A549 (cell line): ENCODE data around the gene TUBB1.

ENCODE experiments used
- MYC ChIP-seq: IDR thresholded peaks from 2 replicates; pipeline ENCODE4 v1.6.1; 2012; ENCODE audit warnings: mild to moderate bottlenecking, inconsistent platforms, low read length, improper control_type of control experiment, borderline replicate concordance
- NFE2L2 ChIP-seq: fragments of 150-350 bp; conservative IDR thresholded peaks from 2 replicates; pipeline ENCODE4 v1.6.1; 2014; ENCODE audit warnings: low read length
- POLR2A ChIP-seq: IDR thresholded peaks from 2 replicates; pipeline ENCODE4 v1.6.1; 2012; ENCODE audit warnings: mild to moderate bottlenecking, low read length
- RFX5 ChIP-seq: fragments of 450-650 bp; IDR thresholded peaks from 2 replicates; pipeline ENCODE4 v1.7.1; 2014; ENCODE audit warnings: antibody characterized with exemption, mild to moderate bottlenecking, moderate library complexity
- TF ChIP-seq, protein P1 (sequence below): fragments of >200 bp; sonication (Bioruptor Twin); formaldehyde crosslinking; IDR thresholded peaks from 3 replicates; pipeline ENCODE4 v1.5.1; 2016

DNA sequence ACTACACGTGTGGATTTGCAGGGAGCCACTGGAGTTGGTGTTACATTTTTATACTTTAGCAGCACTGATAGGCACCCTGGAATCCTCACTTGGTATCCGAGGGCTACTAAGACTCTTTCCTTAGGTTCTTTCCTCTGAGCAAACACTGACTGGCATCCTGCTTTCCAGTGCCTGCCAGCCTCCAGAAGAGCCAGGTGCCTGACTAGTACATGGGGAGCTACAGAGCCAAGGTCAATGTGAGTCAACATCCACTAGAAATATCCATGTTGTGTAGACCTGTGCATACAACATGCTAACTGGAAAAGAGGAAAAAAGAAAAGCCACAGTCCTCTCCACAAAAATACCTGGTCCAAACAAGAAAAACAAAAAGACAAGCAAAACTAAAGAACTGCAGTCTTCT, 5.9 kb downstream of the TUBB1 start:
- TF ChIP-seq RFX5 = no peak
- no peak for TF ChIP-seq POLR2A
- TF ChIP-seq, protein P1, sequence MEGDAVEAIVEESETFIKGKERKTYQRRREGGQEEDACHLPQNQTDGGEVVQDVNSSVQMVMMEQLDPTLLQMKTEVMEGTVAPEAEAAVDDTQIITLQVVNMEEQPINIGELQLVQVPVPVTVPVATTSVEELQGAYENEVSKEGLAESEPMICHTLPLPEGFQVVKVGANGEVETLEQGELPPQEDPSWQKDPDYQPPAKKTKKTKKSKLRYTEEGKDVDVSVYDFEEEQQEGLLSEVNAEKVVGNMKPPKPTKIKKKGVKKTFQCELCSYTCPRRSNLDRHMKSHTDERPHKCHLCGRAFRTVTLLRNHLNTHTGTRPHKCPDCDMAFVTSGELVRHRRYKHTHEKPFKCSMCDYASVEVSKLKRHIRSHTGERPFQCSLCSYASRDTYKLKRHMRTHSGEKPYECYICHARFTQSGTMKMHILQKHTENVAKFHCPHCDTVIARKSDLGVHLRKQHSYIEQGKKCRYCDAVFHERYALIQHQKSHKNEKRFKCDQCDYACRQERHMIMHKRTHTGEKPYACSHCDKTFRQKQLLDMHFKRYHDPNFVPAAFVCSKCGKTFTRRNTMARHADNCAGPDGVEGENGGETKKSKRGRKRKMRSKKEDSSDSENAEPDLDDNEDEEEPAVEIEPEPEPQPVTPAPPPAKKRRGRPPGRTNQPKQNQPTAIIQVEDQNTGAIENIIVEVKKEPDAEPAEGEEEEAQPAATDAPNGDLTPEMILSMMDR = no peak
- TF ChIP-seq MYC = no peak
- TF ChIP-seq NFE2L2 = no peak
